Effector memory CD4-positive, alpha-beta T cell (primary cell): Measurements from ENCODE around the gene KDM7A.

Source experiments
- DNase-seq, 3 donors: peaks; one replicate each; pipeline ENCODE4 v3.0.0-alpha.2; 2020
- H3K27ac ChIP-seq: 2 replicates; pipeline ENCODE4 v1.7.0; 2013; ENCODE audit warnings: mild to moderate bottlenecking, low read length, moderate library complexity; ENCODE audit not compliant: insufficient read depth, poor library complexity, severe bottlenecking
- H3K27me3 ChIP-seq: replicated peaks from 2 replicates; pipeline ENCODE4 v1.7.0; 2013; ENCODE audit warnings: mild to moderate bottlenecking, low read length; ENCODE audit not compliant: insufficient read depth, control insufficient read depth, poor library complexity, severe bottlenecking
- H3K36me3 ChIP-seq: 2 replicates; pipeline ENCODE4 v1.7.0; 2013; ENCODE audit warnings: mild to moderate bottlenecking, low read length, moderate library complexity; ENCODE audit not compliant: control insufficient read depth, insufficient read depth
- H3K4me1 ChIP-seq: 2 replicates; pipeline ENCODE4 v1.7.0; 2013; ENCODE audit warnings: low read length, mild to moderate bottlenecking; ENCODE audit not compliant: control insufficient read depth, insufficient read depth, poor library complexity, severe bottlenecking
- H3K4me3 ChIP-seq: 2 replicates; pipeline ENCODE4 v1.7.0; 2013; ENCODE audit warnings: low read length, low read depth, mild to moderate bottlenecking; ENCODE audit not compliant: insufficient read depth, poor library complexity, severe bottlenecking
- H3K9me3 ChIP-seq: 2 replicates; pipeline ENCODE4 v1.7.0; 2013; ENCODE audit warnings: mild to moderate bottlenecking, low read length, moderate library complexity; ENCODE audit not compliant: control insufficient read depth
- total RNA-seq, 3 donors: gene quantifications; one replicate each; lab custom pipeline; 2026; lab: John Stamatoyannopoulos, UW

Gene KDM7A
- total RNA-seq: 69.5 to 92.5 (median 80.9) reads per million in 3 donors

- H3K27ac ChIP-seq: peak within 1 kb of the TSS; percentile 93
- no peaks in the 10 kb centered on the region for H3K9me3 ChIP-seq
- H3K4me1 ChIP-seq: peaks cover 5% of the 10 kb centered on the region
- DNase-seq: peak; percentile 83 to 87 (median 84)
- H3K36me3 ChIP-seq: no peaks in the 10 kb centered on the region
- peak within 1 kb of the TSS; percentile 81 for H3K4me3 ChIP-seq
- no peaks in the 10 kb centered on the region for H3K27me3 ChIP-seq
Measured at GRCh38 chr7:140176811-140177702, at the start of gene KDM7A. TSS of gene KDM7A (minus strand) at chr7:140176983. CDS start at chr7:140176937, 46 bp downstream.

GRCh38 chr7:140225562-140226249, 48.9 kb upstream of the KDM7A start:
- Histone ChIP-seq H3K4me3 (no peak overlapping the region), H3K36me3 (no peaks in the 10 kb centered on the region), H3K9me3 (no peaks in the 10 kb centered on the region), H3K4me1 (peaks cover 37% of the 10 kb centered on the region), H3K27me3 (no peaks in the 10 kb centered on the region), H3K27ac (peak overlapping the region; percentile 13)
- DNase-seq: no peak

DNA sequence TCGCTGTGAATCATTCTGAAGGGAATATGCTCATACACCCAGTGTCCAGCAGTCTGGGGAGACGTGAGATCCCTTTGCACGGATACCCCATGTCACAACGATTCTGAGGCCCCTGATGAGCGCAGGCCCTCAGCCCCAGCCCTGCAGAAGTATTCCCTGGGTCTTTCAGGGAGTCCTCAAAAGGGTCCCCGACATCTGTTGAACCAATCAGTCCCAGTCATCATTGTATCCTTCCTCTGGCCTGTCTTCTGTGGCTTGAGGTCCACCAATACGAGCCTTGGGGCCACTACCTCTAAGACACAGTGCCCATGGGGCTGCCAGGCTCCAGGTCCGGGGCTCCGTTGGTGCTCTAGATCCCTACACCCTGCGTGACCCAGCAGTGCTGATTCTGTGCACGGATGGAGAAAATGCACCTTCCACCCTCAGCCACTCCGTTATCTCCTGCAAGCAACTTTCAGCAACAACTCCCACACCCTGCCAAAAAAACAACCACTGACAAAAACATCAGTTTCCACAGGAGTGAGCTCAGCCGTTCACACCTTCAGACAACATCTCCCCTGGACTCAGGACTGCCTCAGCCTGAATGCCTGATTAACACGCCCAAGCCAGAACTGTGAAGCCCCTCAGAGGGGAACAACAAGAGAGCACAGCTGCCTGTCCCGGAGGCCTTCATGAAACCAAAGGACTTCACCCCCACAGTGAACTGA, 46.9 kb upstream of the KDM7A start:
- Histone ChIP-seq H3K27me3 (no peaks in the 10 kb centered on the region), H3K9me3 (no peaks in the 10 kb centered on the region), H3K27ac (no peak overlapping the region), H3K4me3 (no peak overlapping the region), H3K36me3 (no peaks in the 10 kb centered on the region), H3K4me1 (peaks cover 22% of the 10 kb centered on the region)
- DNase-seq: no peak

GRCh38 chr7:140222814-140223213, 46.0 kb upstream of the KDM7A start:
- Histone ChIP-seq H3K36me3 (no peaks in the 10 kb centered on the region), H3K27me3 (no peaks in the 10 kb centered on the region), H3K4me1 (peaks cover 22% of the 10 kb centered on the region), H3K4me3 (no peak overlapping the region), H3K9me3 (no peaks in the 10 kb centered on the region), H3K27ac (no peak overlapping the region)
- DNase-seq: no peak

DNA sequence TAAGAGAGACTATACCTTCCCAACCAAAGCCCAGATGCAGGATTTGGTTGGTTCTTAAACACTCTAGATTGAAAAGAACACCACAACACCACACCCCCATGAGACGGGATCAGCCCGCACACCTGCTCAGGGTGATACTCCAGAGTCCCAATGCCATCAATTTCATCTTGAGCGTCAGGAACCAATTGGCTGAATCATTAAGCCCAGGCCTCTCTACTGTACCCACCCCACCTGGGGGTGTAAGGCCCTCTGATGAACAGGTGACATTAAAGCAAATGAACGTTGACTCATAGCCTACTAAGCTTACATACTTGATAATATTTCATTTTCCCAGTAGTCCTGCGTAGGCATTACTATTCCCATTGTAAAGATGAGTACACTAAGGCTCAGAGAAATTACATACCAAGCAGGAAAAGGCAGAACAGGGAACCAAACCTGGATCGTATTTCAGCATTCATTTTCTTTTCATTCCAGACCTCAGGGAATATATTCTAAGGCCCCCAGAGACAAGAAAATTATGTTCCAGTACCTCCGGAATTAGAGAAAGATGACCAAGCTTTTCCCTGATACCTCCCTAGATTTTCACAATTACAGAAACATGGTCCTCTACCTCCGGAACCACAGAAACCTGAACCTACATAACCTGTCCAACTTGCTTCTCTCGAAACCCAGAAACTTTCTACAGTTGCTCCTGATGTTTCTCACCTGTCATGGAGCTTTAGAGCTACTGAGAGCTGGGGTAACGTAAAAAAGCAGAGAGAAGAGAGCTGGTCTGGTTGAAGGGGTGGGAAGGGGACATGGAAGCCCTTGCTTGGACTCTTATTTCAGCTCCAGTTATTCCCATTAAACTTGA, 43.1 kb upstream of the KDM7A start:
- H3K4me1 ChIP-seq: peaks cover 18% of the 10 kb centered on the region
- no peaks in the 10 kb centered on the region for H3K36me3 ChIP-seq
- no peak for DNase-seq
- no peak overlapping the region for H3K27ac ChIP-seq
- H3K9me3 ChIP-seq: no peaks in the 10 kb centered on the region
- no peak overlapping the region for H3K4me3 ChIP-seq
- no peaks in the 10 kb centered on the region for H3K27me3 ChIP-seq

GRCh38 chr7:140218656-140219055, 41.9 kb upstream of the KDM7A start:
- H3K4me1 ChIP-seq: peaks cover 9% of the 10 kb centered on the region
- no peaks in the 10 kb centered on the region for H3K36me3 ChIP-seq
- no peaks in the 10 kb centered on the region for H3K27me3 ChIP-seq
- H3K4me3 ChIP-seq: no peak overlapping the region
- no peak for DNase-seq
- no peak overlapping the region for H3K27ac ChIP-seq
- H3K9me3 ChIP-seq: no peaks in the 10 kb centered on the region

DNA sequence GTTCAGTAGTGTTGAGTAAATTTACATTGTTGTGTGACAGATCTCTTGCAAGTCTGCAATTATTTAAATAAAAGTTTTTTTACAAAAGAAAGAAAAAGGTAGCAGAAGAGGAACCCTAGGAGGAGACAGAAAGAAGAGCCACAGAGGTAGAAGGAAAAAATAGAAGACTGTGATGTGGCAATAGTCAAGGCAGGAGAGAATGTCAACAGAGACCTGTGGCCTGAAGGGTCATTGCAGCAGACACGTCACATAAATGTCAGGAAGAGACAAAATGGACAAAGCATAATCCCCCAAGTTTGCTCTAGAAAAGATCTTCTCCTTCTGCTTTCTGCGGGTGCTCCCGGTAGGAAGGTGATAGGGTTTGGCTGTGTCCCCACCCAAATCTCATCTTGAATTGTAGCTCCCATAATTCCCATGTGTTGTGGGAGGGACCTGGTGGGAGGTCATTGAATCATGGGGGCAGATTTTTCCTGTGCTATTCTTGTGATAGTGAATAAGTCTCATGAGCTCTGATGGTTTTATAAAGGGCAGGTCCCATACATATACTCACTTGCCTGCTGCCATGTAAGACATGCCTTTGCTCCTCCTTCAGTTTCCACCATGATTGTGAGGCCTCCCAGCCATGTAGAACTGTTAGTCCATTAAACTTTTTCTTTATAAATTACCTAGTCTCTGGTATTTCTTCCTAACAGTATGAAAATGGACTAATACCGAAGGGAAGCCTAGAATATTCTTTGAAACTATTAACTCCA, 41.1 kb upstream of the KDM7A start:
- DNase-seq: no peak
- no peak overlapping the region for H3K27ac ChIP-seq
- H3K4me1 ChIP-seq: peaks cover 2% of the 10 kb centered on the region
- H3K27me3 ChIP-seq: no peaks in the 10 kb centered on the region
- H3K36me3 ChIP-seq: no peaks in the 10 kb centered on the region
- no peak overlapping the region for H3K4me3 ChIP-seq
- H3K9me3 ChIP-seq: no peaks in the 10 kb centered on the region

GRCh38 chr7:140215281-140215680, 38.5 kb upstream of the KDM7A start:
- no peaks in the 10 kb centered on the region for H3K36me3 ChIP-seq
- H3K27ac ChIP-seq: no peak overlapping the region
- no peaks in the 10 kb centered on the region for H3K27me3 ChIP-seq
- DNase-seq: no peak
- no peak overlapping the region for H3K4me3 ChIP-seq
- peaks cover 9% of the 10 kb centered on the region for H3K4me1 ChIP-seq
- H3K9me3 ChIP-seq: no peaks in the 10 kb centered on the region
